ENCODE measurements around the gene CORO7. TPM values are rescaled to one million over a fixed set of nuclear protein-coding genes. Genes with fewer than 3 reads are reported as not detected.

Gene CORO7
- total RNA-seq, 1 donor: 17.7 TPM

DNA sequence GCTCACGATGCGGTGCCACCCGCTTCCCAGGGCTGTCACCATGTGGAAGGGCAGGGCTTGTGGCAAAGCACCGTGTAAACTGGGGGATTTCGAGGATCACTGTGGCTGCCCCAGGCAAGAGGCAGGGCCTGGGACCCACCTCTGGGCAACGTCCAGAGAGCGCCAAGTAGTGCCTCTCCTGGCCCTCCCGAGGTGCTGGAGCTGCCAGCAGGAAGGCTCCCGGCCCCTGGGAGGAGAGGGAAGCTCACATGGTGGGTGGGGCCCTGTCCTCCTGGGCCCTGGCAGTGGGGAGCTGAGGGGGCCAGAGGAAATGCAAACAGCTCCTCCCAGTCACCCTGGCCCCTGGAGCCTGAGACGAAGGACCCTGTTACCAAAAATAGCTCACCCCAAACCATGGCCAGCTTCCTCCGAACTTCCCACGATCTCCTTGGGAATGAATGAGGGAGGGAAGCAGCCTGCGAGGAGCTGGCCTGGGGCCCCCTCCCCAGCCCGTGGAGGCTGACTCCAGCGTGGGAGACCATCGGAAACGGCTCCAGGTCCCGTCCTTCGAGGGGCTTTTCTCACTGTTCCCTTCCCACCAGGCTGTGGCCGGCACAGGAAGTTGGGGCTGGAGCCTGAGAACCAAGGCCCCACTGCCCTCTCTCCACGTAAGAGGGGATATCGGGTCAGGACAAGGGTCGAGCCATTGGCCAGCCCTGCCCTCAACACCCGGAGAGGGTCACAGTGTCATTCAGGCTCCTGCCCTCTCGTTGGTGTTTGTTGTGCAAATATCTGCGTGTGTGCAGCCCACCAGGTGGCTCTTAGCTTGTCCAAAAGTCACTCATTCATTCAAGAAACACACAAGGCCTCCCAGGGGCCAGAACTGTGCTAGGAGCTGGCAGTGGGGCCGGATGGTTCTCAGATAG is 27.1 kb downstream of the CORO7 start:
- peak; percentile 86 for DNase-seq (ENCODE audit: insufficient read length, low spot score, missing footprints)
- H4K20me1 ChIP-seq (ENCODE audit: insufficient read depth, low read length): peaks cover 20% of the 10 kb centered on the region
- no peak overlapping the region for H3K4me3 ChIP-seq (ENCODE audit: insufficient read depth, low read length)
- H3K9me3 ChIP-seq (ENCODE audit: low read depth, low read length): no peaks in the 10 kb centered on the region
- no peaks in the 10 kb centered on the region for H3K36me3 ChIP-seq (ENCODE audit: insufficient read depth, low read length)
- TF ChIP-seq, protein P1, sequence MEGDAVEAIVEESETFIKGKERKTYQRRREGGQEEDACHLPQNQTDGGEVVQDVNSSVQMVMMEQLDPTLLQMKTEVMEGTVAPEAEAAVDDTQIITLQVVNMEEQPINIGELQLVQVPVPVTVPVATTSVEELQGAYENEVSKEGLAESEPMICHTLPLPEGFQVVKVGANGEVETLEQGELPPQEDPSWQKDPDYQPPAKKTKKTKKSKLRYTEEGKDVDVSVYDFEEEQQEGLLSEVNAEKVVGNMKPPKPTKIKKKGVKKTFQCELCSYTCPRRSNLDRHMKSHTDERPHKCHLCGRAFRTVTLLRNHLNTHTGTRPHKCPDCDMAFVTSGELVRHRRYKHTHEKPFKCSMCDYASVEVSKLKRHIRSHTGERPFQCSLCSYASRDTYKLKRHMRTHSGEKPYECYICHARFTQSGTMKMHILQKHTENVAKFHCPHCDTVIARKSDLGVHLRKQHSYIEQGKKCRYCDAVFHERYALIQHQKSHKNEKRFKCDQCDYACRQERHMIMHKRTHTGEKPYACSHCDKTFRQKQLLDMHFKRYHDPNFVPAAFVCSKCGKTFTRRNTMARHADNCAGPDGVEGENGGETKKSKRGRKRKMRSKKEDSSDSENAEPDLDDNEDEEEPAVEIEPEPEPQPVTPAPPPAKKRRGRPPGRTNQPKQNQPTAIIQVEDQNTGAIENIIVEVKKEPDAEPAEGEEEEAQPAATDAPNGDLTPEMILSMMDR (IDR thresholded peaks at IDR 0.05; ENCODE audit: extremely low read depth, low read depth, low read length): no peak
- no peak overlapping the region for H3K4me2 ChIP-seq (ENCODE audit: insufficient read depth, low read length)
- no peak overlapping the region for H2AFZ ChIP-seq (ENCODE audit: low read length)
- peaks cover 51% of the 10 kb centered on the region for H3K4me1 ChIP-seq (ENCODE audit: insufficient read depth, low read length)
- H3K27me3 ChIP-seq (ENCODE audit: insufficient read depth, low read length): no peaks in the 10 kb centered on the region
- no peaks in the 10 kb centered on the region for H3K79me2 ChIP-seq (ENCODE audit: insufficient read depth, low read length)
- no peak overlapping the region for H3K27ac ChIP-seq (ENCODE audit: low read depth, low read length)

DNA sequence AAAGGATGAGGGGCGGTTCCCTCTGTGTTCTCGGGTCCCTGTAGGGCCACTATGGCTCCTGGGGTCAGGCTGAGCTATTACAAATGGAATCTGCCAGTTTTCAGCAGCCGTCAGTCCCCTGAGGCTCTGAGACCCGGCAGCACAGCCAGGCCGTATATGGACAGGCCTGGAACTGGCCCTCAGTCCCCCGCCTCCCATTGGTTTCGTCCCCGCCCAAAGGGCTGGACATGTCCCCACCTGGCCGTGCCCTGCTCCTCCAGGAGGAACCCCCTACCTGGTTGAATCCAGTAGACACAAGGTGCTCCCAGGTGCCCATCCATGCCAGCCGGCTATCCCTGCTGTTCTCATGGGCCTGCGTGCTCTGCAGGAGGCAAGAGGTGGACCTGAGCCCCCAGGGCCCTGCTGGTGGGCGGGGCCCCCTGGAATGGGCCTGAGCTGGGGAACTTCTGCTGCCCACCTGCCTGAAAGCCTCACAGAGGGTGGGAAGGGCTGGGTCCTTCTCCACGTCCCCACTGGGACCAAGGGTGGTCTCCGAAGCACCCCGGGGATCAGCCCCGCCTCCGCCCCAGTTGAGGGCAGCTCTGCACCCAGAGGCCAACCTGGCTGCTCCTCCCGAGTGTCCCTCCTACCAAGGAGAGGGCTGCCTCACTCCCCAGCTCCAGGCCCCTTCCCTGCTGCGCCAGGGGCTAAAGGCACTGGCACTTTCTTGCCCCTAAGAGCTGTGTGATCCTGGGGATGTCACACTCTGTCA is 27.9 kb downstream of the CORO7 start:
- Histone ChIP-seq H3K4me2 (ENCODE audit: insufficient read depth, low read length) (no peak overlapping the region), H2AFZ (ENCODE audit: low read length) (no peak overlapping the region), H3K79me2 (ENCODE audit: insufficient read depth, low read length) (peaks cover 5% of the 10 kb centered on the region), H4K20me1 (ENCODE audit: insufficient read depth, low read length) (peaks cover 28% of the 10 kb centered on the region), H3K4me3 (ENCODE audit: insufficient read depth, low read length) (no peak overlapping the region), H3K27ac (ENCODE audit: low read depth, low read length) (no peak overlapping the region), H3K9me3 (ENCODE audit: low read depth, low read length) (no peaks in the 10 kb centered on the region), H3K27me3 (ENCODE audit: insufficient read depth, low read length) (no peaks in the 10 kb centered on the region), H3K4me1 (ENCODE audit: insufficient read depth, low read length) (peaks cover 58% of the 10 kb centered on the region), H3K36me3 (ENCODE audit: insufficient read depth, low read length) (peaks cover 6% of the 10 kb centered on the region)
- TF ChIP-seq, protein P1 (IDR thresholded peaks at IDR 0.05; ENCODE audit: extremely low read depth, low read depth, low read length): no peak
- peak; percentile 97 for DNase-seq (ENCODE audit: insufficient read length, low spot score, missing footprints)

DNA sequence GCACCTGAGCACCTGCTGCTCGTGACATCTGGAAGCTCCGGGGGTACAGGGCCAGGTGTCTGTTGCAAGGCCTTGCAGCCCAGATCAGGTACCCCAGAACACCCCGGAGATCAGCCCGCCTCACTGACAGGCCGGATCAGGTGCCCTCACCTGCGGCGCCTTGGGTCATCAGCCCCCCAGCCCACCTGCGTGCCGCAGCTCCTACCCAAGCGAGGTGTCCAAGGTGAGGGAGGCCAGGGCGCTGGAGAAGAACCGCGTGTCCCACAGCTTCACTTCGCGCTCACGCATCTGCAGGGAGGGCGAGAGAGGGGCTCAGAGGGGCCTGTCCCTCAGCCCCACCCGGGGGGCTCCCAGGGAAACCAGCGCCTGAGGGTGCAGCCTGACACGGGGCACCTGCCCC is 28.6 kb downstream of the CORO7 start:
- H3K27ac ChIP-seq (ENCODE audit: low read depth, low read length): peak overlapping the region; percentile 15

More for the DNA sequence above, 28.6 kb downstream of the CORO7 start:
- H3K9me3 ChIP-seq (ENCODE audit: low read depth, low read length): no peaks in the 10 kb centered on the region
- no peaks in the 10 kb centered on the region for H3K27me3 ChIP-seq (ENCODE audit: insufficient read depth, low read length)
- peaks cover 56% of the 10 kb centered on the region for H3K4me1 ChIP-seq (ENCODE audit: insufficient read depth, low read length)
- TF ChIP-seq, protein P1 (IDR thresholded peaks at IDR 0.05; ENCODE audit: extremely low read depth, low read depth, low read length): no peak
- DNase-seq (ENCODE audit: insufficient read length, low spot score, missing footprints): no peak
- H4K20me1 ChIP-seq (ENCODE audit: insufficient read depth, low read length): peaks cover 34% of the 10 kb centered on the region
- H2AFZ ChIP-seq (ENCODE audit: low read length): no peak overlapping the region
- H3K79me2 ChIP-seq (ENCODE audit: insufficient read depth, low read length): peaks cover 9% of the 10 kb centered on the region
- H3K4me3 ChIP-seq (ENCODE audit: insufficient read depth, low read length): no peak overlapping the region
- no peak overlapping the region for H3K4me2 ChIP-seq (ENCODE audit: insufficient read depth, low read length)
- H3K36me3 ChIP-seq (ENCODE audit: insufficient read depth, low read length): peaks cover 13% of the 10 kb centered on the region
